A549 (cell line): ENCODE results near the gene SYTL3. TPM values are rescaled to one million over a fixed set of nuclear protein-coding genes. Genes with fewer than 3 reads are reported as not detected.

ENCODE experiments used
- ATAC-seq, 2 experiments: fragments of 200-7000 bp in 1 of 2; fragments of >200 bp in 1 of 2; cut with Nextera tagmentation in 1 of 2; cut with Tn5 transposase in 1 of 2; 3 replicates each; pipeline versions ENCODE4 v1.8.0 to v1.9.1; 2018 to 2020; ENCODE audit warnings: mild to moderate bottlenecking in 1 of 2, moderate library complexity in 1 of 2
- CTCF ChIA-PET: fragments of 300-600 bp; sonication (Branson Sonifier 250); formaldehyde crosslinking; extraction: SDS; loops from one replicate; lab custom pipeline; 2021; ENCODE audit warnings: antibody characterized with exemption, inconsistent platforms; lab: Yijun Ruan, JAX
- POLR2A ChIA-PET: fragments of 350-600 bp; formaldehyde crosslinking; extraction: SDS; loops from one replicate; lab custom pipeline; 2021; ENCODE audit warnings: antibody characterized with exemption, inconsistent platforms; lab: Yijun Ruan, JAX
- DNase-seq, 2 experiments: peaks; one replicate each; pipeline versions ENCODE4 v3.0.0 to v3.0.0-alpha.2; 2011 to 2016; ENCODE audit warnings: low read depth in 1 of 2, low spot score in 1 of 2
- FAIRE-seq: peaks from 2 replicates; lab custom pipeline; 2011; peaks lifted over from hg19 to GRCh38; lab: Jason Lieb, UNC
- H3K27ac ChIP-seq, 2 experiments: fragments of >200 bp; sonication (Bioruptor Twin); formaldehyde crosslinking; 3 replicates each; pipeline ENCODE4 v1.5.1; 2016 to 2017
- H3K4me1 ChIP-seq: fragments of >200 bp; sonication (Bioruptor Twin); formaldehyde crosslinking; 3 replicates; pipeline ENCODE4 v1.6.1; 2016
- H3K4me2 ChIP-seq: fragments of >200 bp; sonication (Bioruptor Twin); formaldehyde crosslinking; 3 replicates; pipeline ENCODE4 v1.6.1; 2016
- H3K4me3 ChIP-seq: fragments of >200 bp; sonication (Bioruptor Twin); formaldehyde crosslinking; 3 replicates; pipeline ENCODE4 v1.5.1; 2016
- H3K9me3 ChIP-seq: fragments of >200 bp; sonication (Bioruptor Twin); formaldehyde crosslinking; 3 replicates; pipeline ENCODE4 v1.6.1; 2016
- ATOH8 ChIP-seq: fragments of 250-450 bp; sonication (Bioruptor Pico); IDR thresholded peaks from 2 replicates; pipeline ENCODE4 v1.5.0; 2020; ENCODE audit warnings: low read depth, mild to moderate bottlenecking, moderate library complexity
- BHLHE40 ChIP-seq: IDR thresholded peaks from 2 replicates; pipeline ENCODE4 v1.6.1; 2012; ENCODE audit warnings: low read depth, low read length, inconsistent platforms
- CBX2 ChIP-seq: fragments of 200-600 bp; sonication (generic); IDR thresholded peaks from 2 replicates; pipeline ENCODE4 v1.6.1; 2016; ENCODE audit warnings: low read depth, mild to moderate bottlenecking, borderline replicate concordance
- CBX8 ChIP-seq: fragments of 200-600 bp; sonication (generic); IDR thresholded peaks from 2 replicates; pipeline ENCODE4 v1.6.1; 2016
- CHD2 ChIP-seq: fragments of 150-350 bp; IDR thresholded peaks from 2 replicates; pipeline ENCODE4 v1.6.1; 2014; ENCODE audit warnings: low read length; ENCODE audit not compliant: partially characterized antibody
- CHD4 ChIP-seq: fragments of 200-600 bp; sonication (generic); IDR thresholded peaks from 2 replicates; pipeline ENCODE4 v1.6.1; 2016; ENCODE audit warnings: antibody characterized with exemption, mild to moderate bottlenecking, borderline replicate concordance
- CTCF ChIP-seq: fragments of >200 bp; sonication (Bioruptor Twin); formaldehyde crosslinking; IDR thresholded peaks from 3 replicates; pipeline ENCODE4 v1.5.1; 2016
- EHF ChIP-seq: fragments of 250-450 bp; sonication (Bioruptor Pico); IDR thresholded peaks from 2 replicates; pipeline ENCODE4 v1.5.0; 2020; ENCODE audit warnings: mild to moderate bottlenecking
- ELK1 ChIP-seq: fragments of 150-350 bp; IDR thresholded peaks from 2 replicates; pipeline ENCODE4 v1.6.1; 2014; ENCODE audit warnings: low read depth, mild to moderate bottlenecking, low read length
- ESRRA ChIP-seq: fragments of 150-350 bp; IDR thresholded peaks from 2 replicates; pipeline ENCODE4 v1.6.1; 2014; ENCODE audit warnings: mild to moderate bottlenecking, low read length, borderline replicate concordance
- FOSL2 ChIP-seq, 2 experiments: fragments of 450-650 bp in 1 of 2; fragments of >200 bp in 1 of 2; sonication (Bioruptor Twin) in 1 of 2; formaldehyde crosslinking; IDR thresholded peaks; 2 replicates each; pipeline versions ENCODE4 v1.5.0 to v1.6.1; 2016 to 2020; ENCODE audit warnings: mild to moderate bottlenecking in 1 of 2, moderate library complexity in 1 of 2
- GATA3 ChIP-seq: IDR thresholded peaks from 2 replicates; pipeline ENCODE4 v1.6.1; 2012; ENCODE audit warnings: borderline replicate concordance
- HDAC2 ChIP-seq: fragments of 200-600 bp; sonication (generic); IDR thresholded peaks from 2 replicates; pipeline ENCODE4 v1.6.1; 2016
- HES2 ChIP-seq: fragments of >200 bp; sonication (Bioruptor Twin); formaldehyde crosslinking; IDR thresholded peaks from 2 replicates; pipeline ENCODE4 v1.6.1; 2016
- HEYL ChIP-seq: fragments of 250-450 bp; sonication (Bioruptor Pico); IDR thresholded peaks from 2 replicates; pipeline ENCODE4 v1.8.0; 2021; ENCODE audit warnings: mild to moderate bottlenecking, moderate library complexity
- HOXA7 ChIP-seq: fragments of 250-450 bp; sonication (Bioruptor Pico); IDR thresholded peaks from 2 replicates; pipeline ENCODE4 v1.5.0; 2020; ENCODE audit warnings: mild to moderate bottlenecking, moderate library complexity
- HOXB13 ChIP-seq: fragments of 250-450 bp; sonication (Bioruptor Pico); IDR thresholded peaks from 2 replicates; pipeline ENCODE4 v1.5.0; 2020; ENCODE audit warnings: low read depth, mild to moderate bottlenecking, moderate library complexity
- HOXB5 ChIP-seq: fragments of 250-450 bp; sonication (Bioruptor Pico); IDR thresholded peaks from 2 replicates; pipeline ENCODE4 v1.5.0; 2020; ENCODE audit warnings: mild to moderate bottlenecking, moderate library complexity
- JUN ChIP-seq, 2 experiments: fragments of >200 bp; sonication (Bioruptor Twin); formaldehyde crosslinking; IDR thresholded peaks; 2 replicates in 1 of 2; 3 replicates in 1 of 2; pipeline ENCODE4 v1.6.1; 2016 to 2017
- JUNB ChIP-seq: fragments of >200 bp; sonication (Bioruptor Twin); formaldehyde crosslinking; IDR thresholded peaks from 2 replicates; pipeline ENCODE4 v1.6.1; 2016
- MAFK ChIP-seq: fragments of 450-650 bp; IDR thresholded peaks from 2 replicates; pipeline ENCODE4 v1.6.1; 2014; ENCODE audit not compliant: partially characterized antibody
- MAX ChIP-seq: IDR thresholded peaks from 2 replicates; pipeline ENCODE4 v1.6.1; 2012
- MAZ ChIP-seq: fragments of 150-350 bp; IDR thresholded peaks from 2 replicates; pipeline ENCODE4 v1.6.1; 2014; ENCODE audit warnings: antibody characterized with exemption, low read depth, low read length, borderline replicate concordance
- PHF8 ChIP-seq: fragments of 200-600 bp; sonication (generic); IDR thresholded peaks from 2 replicates; pipeline ENCODE4 v1.6.1; 2016; ENCODE audit warnings: low read depth, mild to moderate bottlenecking, antibody characterized with exemption, moderate library complexity, borderline replicate concordance
- POLR2A ChIP-seq: IDR thresholded peaks from 2 replicates; pipeline ENCODE4 v1.6.1; 2012; ENCODE audit warnings: mild to moderate bottlenecking, low read length
- POLR2AphosphoS2 ChIP-seq: conservative IDR thresholded peaks from 2 replicates; pipeline ENCODE4 v1.6.1; 2012; ENCODE audit warnings: low read length, improper control_type of control experiment, inconsistent platforms
- RAD21 ChIP-seq, 2 experiments: fragments of >200 bp in 1 of 2; sonication (Bioruptor Twin) in 1 of 2; formaldehyde crosslinking in 1 of 2; IDR thresholded peaks in 1 of 2; conservative IDR thresholded peaks in 1 of 2; 2 replicates in 1 of 2; 3 replicates in 1 of 2; pipeline ENCODE4 v1.6.1; 2012 to 2018; ENCODE audit warnings: inconsistent platforms in 1 of 2
- RFX5 ChIP-seq: fragments of 450-650 bp; IDR thresholded peaks from 2 replicates; pipeline ENCODE4 v1.7.1; 2014; ENCODE audit warnings: antibody characterized with exemption, mild to moderate bottlenecking, moderate library complexity
- RNF2 ChIP-seq: fragments of 200-600 bp; sonication (generic); IDR thresholded peaks from 2 replicates; pipeline ENCODE4 v1.6.1; 2016; ENCODE audit warnings: low read depth, mild to moderate bottlenecking, antibody characterized with exemption, moderate library complexity, borderline replicate concordance
- SREBF2 ChIP-seq: fragments of 450-650 bp; IDR thresholded peaks from 2 replicates; pipeline ENCODE4 v1.6.1; 2014; ENCODE audit warnings: mild to moderate bottlenecking, moderate library complexity
- USF2 ChIP-seq: fragments of 450-650 bp; IDR thresholded peaks from 2 replicates; pipeline ENCODE4 v1.6.1; 2014; ENCODE audit warnings: antibody characterized with exemption
- ZSCAN20 ChIP-seq: fragments of 250-450 bp; sonication (Bioruptor Pico); IDR thresholded peaks from 2 replicates; pipeline ENCODE4 v1.8.0; 2022; ENCODE audit warnings: mild to moderate bottlenecking, moderate library complexity
- WGBS: methylation state at CpG from one replicate; pipeline ENCODE4 v1.1.6; 2017; ENCODE audit errors: missing lambda C conversion rate; 5-methylcytosine and 5-hydroxymethylcytosine counted together
- polyA plus RNA-seq, 4 experiments: library from polyadenylated mRNA; depleted of rRNA in 3 of 4; stranded (reverse); fragments of >200 nt; fragmentation: RNase III in 1 of 4; extraction: RNeasy Plus Mini Kit Qiagen cat#74134 plus additional on column Dnase treatment in 1 of 4; gene quantifications; 2 replicates in 3 of 4; 3 replicates in 1 of 4; pipeline ENCODE4 v1.2.3, GENCODE V29; 2011 to 2017

SYTL3 gene
- polyA plus RNA-seq, 2 of the 4 experiments (the other 2 are of a cell fraction), result 0.63 to 0.89 TPM

GRCh38 chr6:158625881-158626305, 24.0 kb upstream of the SYTL3 start:
- POLR2A ChIA-PET, result no interaction called here
- ATAC-seq (no peak), FAIRE-seq (no peak), DNase-seq (no peak)
- H3K9me3 ChIP-seq, result no peaks in the 10 kb centered on the region
- WGBS, result 94% methylated on average over 14 of the region's 15 CpGs
- H3K4me2 ChIP-seq, result no peak overlapping the region
- TF ChIP-seq HOXB5 (no peak), HOXB13 (CRISPR knock-in tag) (no peak), MAFK (no peak), CHD4 (no peak), HDAC2 (no peak), ELK1 (no peak), RFX5 (no peak), GATA3 (no peak), ZSCAN20 (CRISPR knock-in tag) (no peak), EHF (no peak), CBX2 (no peak), RAD21 (conservative IDR thresholded peaks at IDR 0.05 in 1 of 2, IDR thresholded peaks at IDR 0.05 in 1 of 2) (no peak), MAX (no peak), FOSL2 (IDR thresholded peaks at IDR 0.05) (no peak), FOSL2 (CRISPR knock-in tag; IDR thresholded peaks at IDR 0.05) (no peak), RNF2 (no peak), CHD2 (no peak), JUNB (no peak), USF2 (no peak)
- H3K4me1 ChIP-seq, result peaks cover 2% of the 10 kb centered on the region; the same call in 2 of the 3 replicates
- no peak overlapping the region for H3K4me3 ChIP-seq
- no peak overlapping the region for H3K27ac ChIP-seq
- CTCF ChIA-PET, result no interaction called here

- Histone ChIP-seq H3K4me1 (peaks cover 9% of the 10 kb centered on the region), H3K4me2 (no peak overlapping the region), H3K27ac (no peak overlapping the region), H3K9me3 (no peaks in the 10 kb centered on the region), H3K4me3 (no peak overlapping the region)
- ATAC-seq (no peak), FAIRE-seq (no peak), DNase-seq (no peak)
- TF ChIP-seq JUN (IDR thresholded peaks at IDR 0.05), result no peak
- no peak for TF ChIP-seq BHLHE40
- TF ChIP-seq SREBF2, result no peak
- TF ChIP-seq HEYL (CRISPR knock-in tag), result no peak
- TF ChIP-seq HDAC2, result no peak
- no peak for TF ChIP-seq CBX8
- no peak for TF ChIP-seq MAZ
- TF ChIP-seq CTCF, result no peak
- no peak for TF ChIP-seq POLR2AphosphoS2
- no peak for TF ChIP-seq ZSCAN20 (CRISPR knock-in tag)
- no peak for TF ChIP-seq ESRRA
- no peak for TF ChIP-seq PHF8
- TF ChIP-seq RAD21 (conservative IDR thresholded peaks at IDR 0.05 in 1 of 2, IDR thresholded peaks at IDR 0.05 in 1 of 2), result no peak
- no peak for TF ChIP-seq MAX
- no peak for TF ChIP-seq FOSL2 (IDR thresholded peaks at IDR 0.05)
- TF ChIP-seq FOSL2 (CRISPR knock-in tag; IDR thresholded peaks at IDR 0.05), result no peak
- no peak for TF ChIP-seq POLR2A
- TF ChIP-seq ATOH8 (CRISPR knock-in tag), result no peak
- no peak for TF ChIP-seq HES2
- no peak for TF ChIP-seq HOXA7 (CRISPR knock-in tag)
- TF ChIP-seq HOXB13 (CRISPR knock-in tag), result no peak
- ChIA-PET POLR2A (no interaction called here), CTCF (interaction anchor here (0.7 to 1.4 kb wide), 2 partner anchors 21 to 518 kb away, joined by 3 read pairs; no protein-coding TSS in a partner anchor)
- WGBS, result 84% methylated on average over 6 of the region's 6 CpGs
Measured at GRCh38 chr6:158626360-158627167, 23.3 kb upstream of the SYTL3 start.
